NCI-H446 (cell line): ENCODE results near the gene PSMB11.
A peak's percentile ranks its signal among the peaks of the same experiment; 100 is the strongest.
"Not testable (repeated sequence)": the region's sequence is repeated elsewhere in the genome, so short reads cannot be mapped to it uniquely, and the experiment has no call there.

Experiments used
- DNase-seq, 2 experiments: peaks; one replicate each; lab custom pipeline; 2025; lab: John Stamatoyannopoulos, UW

PSMB11 gene

DNA sequence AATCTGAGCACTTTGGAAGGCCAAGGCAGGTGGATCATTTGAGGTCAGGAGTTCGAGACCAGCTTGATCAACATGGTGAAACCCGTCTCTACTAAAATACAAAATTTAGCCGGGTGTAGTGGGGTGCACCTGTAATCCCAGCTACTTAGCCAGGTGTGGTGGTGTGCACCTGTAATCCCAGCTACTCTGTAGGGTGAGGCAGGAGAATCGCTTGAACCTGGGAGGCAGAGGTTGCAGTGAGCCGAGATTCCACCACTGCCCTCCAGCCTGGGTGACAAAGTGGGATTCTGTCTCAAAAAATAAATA, 28.3 kb upstream of the PSMB11 start:
- not testable (repeated sequence) for DNase-seq

DNA sequence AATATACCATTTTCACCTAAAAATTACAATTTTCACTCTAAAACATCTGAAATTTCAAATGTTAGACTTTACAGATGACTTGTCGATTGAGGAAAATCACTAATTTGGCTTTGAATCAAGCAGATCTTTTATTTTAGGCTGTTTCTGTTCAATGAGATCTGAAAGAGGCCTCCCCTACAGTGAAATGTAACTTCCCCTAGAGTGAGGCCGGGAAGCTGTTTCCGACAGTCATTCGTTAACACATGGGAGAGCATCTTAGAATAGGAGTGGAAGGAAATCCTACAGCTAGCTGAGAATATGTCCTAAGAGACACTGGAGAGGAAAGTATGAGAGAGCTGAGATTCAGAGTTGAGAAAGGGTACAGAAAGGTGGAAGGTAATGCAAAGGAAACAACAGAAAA, 26.4 kb upstream of the PSMB11 start:
- DNase-seq = no peak

DNA sequence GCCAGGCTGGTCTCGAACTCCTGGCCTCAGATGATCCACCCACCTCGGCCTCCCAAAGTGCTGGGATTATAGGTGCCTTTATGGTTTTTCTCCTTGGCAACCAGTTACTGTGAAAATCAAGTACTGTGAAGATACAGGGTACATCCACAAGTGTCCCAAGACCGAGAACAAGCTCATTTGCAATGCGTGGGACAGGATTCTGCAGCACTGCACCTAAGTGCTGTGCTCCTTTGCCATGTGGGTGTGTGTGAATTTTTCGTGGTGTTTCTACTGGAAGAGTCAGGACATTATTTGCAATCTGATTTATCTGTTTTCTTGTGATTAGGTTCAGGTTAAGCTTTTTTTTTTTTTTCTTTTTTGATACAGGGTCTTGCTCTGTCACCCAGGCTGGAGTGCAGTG, 24.9 kb upstream of the PSMB11 start:
- DNase-seq = no peak

DNA sequence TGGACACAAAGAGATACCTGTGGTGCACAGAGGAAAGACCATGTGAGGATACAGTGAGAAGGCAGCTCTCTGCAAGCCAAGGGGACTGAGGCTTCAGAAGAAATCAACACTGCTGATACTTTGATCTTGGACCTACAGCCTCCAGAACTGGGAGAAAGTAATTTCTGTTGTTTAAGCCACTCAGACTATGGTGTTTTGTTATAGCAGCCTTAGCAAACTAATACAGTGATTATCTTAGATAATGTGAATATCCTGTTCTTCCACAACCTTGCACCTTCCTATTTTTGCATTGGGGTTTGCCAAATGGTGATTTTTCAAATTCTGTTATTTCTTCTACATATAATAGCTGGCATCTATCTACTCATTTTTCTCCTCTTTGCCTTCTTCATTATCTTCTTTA, 23.9 kb upstream of the PSMB11 start:
- DNase-seq = no peak

DNA sequence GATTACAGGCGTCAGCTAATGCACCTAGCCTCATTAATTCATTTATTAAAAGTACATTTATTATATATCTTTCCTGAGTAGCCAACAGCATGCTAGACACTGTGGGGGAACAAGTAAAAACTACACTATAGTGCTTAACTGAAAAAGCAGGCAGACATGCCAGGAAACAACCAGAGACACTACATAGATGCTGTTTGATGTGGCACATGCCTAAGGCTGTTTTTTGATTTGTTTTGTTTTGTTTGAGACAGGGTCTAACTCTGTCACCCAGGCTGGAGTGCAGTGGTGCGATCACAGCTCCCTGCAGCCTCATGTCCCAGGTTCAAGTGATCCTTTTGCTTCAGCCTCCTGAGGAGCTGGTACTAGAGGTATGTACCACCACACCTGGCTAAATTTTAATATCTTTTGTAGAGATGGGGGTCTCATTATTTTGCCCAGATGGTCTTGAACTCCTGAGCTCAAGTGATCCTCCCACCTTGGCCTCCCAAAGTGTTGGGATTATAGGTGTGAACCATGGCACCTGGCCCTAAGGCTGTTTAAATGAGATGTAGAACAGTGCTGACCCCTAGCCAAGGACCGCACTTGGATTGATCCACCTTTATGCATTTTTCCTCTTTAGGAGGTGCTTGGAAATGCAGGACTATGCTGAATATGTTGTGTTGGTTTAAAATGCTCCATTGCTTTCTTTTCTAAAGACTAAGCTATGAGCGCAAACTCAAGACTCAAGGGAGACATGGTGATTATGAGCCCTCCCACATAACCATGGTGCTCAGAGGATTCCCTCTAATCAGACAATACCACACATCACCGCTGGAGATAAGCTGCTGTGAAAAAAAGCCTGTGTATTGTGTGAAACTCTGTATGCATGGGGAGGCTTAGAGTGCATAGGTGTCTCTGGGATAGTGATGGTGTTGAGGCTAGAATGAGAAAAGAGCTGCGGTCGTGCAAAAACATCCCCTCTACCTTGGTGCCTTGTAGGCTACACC, 21.6 kb upstream of the PSMB11 start:
- DNase-seq = no peak

DNA sequence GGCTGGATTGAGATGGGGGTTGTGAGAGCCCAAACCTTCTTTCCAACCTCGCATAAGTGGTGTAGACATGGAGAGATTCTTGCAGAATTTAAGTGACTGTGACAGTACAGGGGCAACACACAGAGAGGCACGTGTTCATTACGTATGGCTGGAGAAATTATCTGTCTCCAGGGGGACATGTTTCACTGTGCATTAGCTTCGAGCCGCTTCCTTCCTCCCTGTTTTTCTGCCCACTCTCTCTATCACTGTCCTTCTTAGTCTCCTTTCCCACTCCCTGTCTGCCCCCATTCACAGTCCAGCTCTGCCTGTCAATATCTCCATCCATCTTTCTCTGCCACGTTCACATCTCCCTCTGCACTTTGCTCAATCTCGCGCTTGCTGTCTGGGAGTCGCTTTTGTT, 20.6 kb upstream of the PSMB11 start:
- DNase-seq = no peak

DNA sequence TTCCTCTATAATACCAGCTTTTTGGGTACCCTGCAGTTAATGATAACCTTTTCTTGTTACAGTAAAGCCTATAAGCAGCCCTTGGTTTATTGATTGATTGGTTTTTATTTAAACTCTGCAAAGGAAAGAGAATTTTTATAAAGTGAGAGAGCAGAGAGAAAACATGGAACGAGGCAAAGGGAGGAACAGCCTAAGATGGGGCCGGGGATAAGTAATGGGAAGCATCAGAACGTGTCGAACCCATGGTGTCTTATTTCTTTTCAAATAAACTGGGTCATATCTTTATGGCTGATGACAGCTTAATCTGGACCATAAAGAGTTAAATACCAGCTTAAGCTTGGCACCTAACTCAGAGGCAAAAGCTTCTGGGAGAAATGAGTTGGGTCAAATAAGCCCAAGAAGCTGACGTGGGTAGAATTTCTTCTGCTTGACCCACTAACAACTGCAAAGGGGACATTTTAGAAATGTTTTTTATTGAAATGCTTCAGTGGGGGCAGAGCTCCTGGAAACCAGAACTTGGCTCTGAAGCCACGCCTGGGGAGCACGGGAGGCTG, 20.0 kb upstream of the PSMB11 start:
- no peak for DNase-seq

DNA sequence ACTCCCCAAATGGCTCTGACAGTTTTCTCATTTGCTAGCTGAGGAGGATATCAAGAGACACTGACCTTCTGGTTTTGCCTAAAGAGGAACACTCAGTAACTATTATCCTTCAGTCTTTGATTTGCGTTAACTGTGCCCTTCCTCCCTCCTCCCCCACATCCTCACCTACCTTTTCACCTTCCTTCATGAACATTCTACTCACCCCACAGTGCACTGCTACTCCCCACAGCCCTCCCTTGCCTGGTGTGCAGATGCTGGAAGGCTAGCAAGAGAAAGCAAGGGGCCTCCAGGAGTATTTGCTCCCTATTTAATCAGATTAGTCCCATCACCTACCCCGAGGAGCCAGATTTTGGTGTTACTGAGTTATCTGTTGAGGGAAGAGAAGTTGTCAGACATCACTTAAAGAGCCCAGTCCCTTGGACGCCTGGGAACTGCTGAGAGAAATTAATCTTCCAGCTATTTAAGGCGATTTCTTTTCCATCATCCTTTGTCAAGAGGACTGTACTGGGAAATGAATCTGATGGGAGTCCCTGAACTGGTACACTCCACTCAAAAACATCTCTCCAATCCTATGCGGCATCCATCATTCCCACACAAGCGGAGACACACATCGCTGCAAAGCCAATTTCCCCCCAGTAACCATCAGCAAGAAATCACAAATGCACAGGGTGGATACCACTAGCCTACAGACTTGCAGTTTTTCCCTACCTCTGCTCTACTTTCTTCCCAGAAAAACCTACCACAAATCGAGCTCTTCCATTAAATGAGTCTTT, 18.8 kb upstream of the PSMB11 start:
- DNase-seq = no peak

DNA sequence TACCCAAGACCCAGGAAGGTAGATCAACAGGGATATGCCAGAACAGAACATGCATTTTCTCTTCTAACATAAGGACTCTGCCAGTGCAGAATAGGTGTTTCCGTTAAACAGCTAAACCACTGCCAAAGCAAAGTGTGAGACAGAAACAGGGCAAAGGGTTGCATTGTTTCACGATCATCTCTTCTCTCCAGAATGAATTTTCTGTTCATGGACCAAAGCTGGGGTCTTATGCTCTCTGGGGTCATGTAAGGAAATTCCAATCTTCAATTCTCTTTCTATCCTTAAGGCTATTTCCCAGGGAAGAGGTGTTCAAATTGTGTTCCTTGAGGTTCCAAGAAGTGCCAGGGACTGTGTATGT, 18.2 kb upstream of the PSMB11 start:
- DNase-seq = no peak

DNA sequence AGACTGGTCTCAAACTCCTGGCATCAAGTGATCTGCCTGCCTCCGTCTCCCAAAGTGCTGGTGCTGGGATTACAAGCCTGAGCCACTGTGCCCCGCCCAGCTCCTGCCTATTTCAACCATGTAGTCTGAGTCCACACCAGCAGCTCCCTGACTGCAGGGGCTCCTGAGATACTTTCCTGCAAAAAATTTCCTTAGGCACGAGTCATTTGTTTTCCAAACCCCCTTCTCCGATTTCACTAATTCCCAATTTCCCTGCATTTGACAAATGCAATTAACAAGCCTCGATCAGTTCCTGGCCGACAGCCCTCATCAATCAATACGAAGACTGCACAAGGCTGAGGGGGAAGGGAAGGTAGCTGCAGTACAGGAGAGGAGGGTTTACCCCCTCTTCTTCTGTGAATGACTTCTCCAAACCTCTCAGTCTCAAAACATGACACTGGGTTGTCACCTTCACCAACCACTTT, 17.4 kb upstream of the PSMB11 start:
- DNase-seq = no peak

DNA sequence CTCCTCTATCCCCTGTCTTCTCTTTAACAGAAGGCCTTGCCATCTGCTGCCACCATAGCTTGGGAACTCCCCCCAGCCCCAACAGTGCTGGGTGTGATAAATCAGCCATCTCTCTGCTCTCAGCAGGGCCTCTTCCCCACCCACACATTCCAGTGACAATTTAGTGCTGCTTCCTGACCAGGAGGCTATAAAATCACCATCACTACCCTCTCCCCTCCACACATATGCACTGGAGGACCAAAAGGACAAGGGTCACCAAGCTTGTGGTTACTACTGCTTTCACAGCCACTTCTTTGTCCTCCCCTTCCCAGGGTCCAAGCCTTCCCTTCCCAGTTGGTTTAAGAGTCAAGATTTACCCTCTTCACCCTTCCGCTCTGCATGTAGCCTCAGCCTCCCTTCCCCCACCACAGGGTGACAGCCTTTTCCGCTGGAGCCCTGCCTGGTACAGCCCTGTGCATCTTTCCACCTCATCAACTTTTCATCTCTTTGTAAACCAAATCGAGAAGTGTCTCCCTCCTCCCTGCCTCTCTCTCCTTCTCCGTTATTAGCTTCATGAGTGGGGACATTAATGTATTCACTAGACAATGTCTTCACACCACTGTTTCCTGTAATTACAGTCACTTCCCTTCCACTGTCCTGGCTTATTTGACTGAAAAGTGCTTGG, 16.7 kb upstream of the PSMB11 start:
- peak in 1 of 2 experiments; percentile 22 for DNase-seq

DNA sequence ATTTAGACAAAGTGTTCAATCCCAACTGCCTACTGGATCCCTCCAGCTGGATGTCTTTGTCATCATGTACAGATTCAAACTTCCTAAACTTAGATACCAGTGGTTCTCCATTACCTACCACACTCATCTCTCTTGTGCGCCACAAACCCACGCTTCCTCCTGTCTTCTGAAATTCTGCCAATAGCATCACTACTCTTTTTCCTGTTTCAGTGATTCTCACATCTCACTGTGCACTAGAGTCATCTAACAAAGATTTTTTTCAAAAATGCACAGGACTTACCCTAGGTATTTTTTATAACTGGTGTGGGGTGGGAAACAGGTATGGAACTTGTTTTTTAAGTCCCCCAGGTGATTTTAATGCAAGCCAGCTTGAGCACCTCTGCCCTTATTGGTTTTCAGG, 13.2 kb upstream of the PSMB11 start:
- DNase-seq = no peak

DNA sequence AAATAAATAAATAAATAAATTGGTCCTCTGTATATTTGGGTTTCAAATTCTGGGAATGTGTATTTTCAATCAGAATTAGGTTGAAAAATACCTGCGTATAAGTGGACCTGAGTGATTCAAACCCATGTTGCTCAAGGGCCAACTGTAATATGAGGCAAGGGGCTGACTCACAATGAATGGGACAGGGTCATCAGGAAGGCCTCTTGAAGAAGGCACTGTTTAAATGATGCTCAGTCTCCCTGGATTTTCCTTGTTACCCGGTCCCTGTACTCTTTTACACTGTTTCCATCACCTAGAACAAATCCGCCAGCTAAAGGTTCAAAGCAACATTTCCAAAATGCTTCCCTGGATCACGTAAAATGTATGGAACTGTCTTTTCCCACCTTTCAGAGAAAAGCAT, 11.1 kb upstream of the PSMB11 start:
- DNase-seq = no peak

DNA sequence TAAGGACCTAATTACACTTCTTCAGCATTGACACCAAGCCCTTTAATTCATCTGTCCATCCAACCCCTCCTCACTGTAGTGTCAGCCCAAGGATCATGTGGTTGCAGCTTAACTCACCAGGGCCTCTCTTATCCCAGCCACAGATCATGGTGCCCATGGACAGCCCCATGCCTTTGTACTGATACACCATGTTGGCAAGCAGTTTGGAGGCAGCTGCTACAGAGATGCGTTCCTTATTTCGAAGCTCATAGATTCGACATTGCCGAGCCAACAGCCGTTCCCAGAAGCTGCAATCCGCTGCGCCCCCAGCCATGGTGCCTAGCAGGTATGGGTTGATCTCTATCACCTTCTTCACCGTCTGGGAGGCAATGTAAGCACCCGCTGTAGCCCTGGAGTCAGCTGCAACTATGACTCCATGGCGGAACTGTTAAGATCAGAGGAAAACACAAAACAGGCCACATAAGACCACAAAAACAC, 8.7 kb upstream of the PSMB11 start:
- no peak for DNase-seq

DNA sequence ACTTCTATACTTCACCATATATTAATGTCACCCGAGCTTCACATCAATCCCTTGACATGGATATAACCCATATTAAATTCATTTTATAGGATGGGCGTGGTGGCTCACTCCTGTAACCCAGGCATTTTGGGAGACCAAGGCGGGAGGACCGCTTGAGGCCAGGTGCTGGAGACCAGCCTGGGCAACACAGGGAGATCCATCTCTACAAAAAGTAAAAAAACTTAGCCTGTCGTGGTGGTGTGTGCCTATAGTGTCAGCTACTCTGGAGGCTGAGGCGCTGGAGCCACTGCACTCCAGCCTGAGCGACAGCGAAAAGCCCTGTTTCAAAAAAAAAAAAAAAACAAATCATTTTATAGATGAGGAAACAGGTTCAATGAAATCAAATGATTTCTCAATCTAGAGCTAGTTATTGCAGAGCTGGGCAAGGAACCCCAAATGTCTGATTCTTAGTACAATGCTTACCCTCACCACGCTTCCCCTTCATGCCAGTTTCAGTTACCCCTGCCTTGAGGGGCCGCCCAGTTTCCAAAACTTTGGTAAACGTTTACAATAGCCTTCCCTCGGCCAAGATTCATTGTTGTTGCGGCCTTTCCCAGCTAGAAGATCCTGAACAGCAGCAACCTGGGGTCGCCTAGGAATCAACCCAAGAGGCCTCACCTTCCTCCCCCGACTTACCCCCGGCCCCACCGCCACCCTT, 8.1 kb upstream of the PSMB11 start:
- no peak for DNase-seq

DNA sequence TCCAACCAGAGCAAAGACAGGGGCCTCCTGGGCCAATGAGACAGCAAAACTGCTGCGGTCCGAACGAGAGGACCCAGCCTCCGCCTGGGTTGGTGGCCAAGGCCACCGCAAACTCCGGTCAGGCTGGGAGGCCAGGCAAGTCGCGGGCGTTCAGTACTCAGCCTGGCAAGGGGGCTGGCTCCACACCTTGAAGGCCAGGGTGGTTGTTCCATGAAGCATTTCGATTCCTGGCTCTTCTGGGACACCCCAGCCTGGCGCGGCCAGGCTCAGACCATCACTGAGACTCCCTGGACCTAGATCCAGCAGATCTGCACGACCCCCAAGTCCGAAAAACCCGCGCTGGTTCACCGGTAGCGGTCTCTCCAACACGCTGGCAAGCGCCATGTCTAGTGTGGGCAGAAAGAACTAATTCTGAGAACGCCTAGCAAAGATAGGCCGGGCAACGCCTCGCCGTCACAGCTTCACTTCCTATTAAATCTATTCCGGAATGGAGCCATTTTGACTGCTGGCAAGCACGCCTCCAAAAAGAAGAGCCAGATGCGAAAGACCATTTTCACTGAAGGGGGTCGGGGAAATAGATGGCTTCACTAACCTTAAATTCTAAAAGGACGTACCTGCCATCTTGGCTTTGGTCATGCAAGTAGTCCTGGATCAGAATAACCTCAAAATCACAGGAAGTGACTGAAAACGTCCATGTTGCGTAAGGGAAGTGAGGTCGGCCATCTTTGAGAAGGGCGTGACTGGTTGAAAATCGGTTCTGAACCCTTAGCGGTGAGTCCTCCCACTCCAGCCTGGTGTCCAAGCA, 7.3 kb upstream of the PSMB11 start, which contains the start of gene PSMB5:
Gene PSMB5 (minus strand): TSS at position 403 of the 805 bp plus-strand sequence. CDS start 19 bp downstream, at position 384.
- DNase-seq = no peak

DNA sequence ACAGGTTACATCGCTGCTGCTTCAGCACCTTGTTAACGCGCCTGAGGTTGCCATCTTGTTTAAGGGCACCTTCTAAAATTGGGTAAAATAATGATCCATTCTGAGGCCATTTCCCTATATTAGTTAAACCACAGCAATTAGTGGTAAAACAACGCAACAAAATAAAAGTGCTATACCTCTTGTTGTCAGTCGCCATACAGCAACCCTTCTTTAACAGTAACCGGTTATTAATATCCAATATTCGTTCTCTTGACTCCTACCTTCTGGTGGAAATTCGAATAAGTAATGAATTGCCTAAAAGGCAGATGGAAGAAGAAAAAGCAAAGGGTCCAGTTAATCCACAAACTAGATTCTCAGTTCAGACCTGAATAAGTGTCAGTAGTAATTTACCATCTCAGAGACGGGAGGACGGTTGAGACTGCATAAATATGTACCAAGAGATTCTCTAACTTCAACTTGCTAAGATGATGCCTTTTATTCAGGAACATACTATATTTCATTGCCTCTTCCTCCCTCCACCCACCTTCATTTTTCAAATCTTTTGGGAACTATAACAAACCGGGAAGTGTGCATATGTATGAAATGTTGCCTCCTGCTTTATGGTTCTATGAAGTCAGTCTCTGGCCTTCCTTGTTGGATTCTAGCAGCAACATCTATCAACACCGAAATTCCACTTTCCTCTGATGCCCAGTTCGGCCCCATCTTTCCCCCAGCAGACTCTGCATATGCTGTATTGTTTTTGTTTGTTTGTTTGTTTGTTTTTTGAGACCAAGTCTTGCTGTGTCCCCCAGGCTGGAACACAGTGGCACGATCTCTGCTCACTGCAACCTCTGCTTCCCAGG, 6.5 kb upstream of the PSMB11 start:
- DNase-seq = no peak

DNA sequence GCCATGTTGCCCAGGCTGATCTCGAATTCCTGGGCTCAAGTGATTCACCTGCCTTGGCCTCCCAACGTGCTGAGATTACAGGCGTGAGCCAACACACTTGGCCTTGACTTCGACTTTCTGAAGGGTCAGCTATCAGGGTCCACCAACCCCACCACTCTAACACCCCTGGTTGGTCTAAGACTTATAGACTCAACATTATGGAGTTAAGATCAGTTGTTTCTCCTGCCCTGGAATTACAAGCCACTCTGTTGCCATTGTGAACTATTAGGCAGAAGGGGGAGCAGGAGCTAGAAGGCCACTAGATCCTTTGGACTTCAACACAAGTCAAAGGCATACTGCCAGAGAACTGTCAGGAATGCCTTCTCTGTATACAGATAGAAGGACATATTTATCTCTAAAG, 1.9 kb upstream of the PSMB11 start:
- DNase-seq = no peak

DNA sequence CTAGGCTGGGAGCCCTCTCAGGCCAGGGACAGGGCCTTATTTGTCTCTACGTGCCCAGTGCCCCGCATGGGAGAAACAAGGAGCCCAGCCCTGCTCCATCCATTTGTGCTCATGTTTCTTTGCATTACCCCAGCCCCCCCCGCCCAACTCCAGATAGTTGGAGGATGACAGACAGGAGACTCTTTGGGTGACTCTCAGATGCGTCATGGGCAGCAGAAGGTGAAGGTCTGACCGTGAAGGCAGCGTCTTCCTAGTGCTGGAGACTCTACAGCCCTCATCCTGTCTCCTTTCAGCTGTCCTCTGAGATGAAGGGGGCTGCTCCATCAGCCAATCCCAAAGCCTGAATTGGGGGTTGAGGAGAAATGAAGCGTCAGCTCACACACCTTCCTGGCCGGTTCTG, 283 bp upstream of the PSMB11 start:
- no peak for DNase-seq

DNA sequence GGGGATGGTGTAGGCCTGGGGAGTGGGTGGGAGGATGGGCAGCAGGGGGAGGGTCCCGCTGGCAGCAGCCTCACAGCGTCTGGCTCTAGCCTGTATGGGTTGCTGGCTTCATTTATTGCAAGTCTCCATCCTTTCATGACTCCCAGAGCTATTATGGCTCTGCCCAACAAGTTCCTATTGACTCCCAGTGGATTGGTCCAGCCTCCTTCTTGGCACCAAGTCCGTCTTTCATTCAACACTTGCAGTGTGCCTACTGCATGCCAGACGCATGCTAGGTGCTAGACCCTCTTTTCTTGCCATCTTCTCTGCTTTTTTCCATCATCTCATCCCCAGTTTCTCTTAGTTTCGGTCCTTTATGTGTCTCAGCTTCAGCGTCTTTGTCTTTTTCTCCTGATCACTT, 1.1 kb downstream of the PSMB11 start:
- no peak for DNase-seq
